Stimulated activated CD4-positive, alpha-beta T cell treated with anti-CD3 and anti-CD28 coated beads, Interleukin-1b, Interleukin-23, amount 100 ng/mL, for 4 hours (primary cell): ENCODE measurements around the gene CENPP.

Experiments used
- DNase-seq, 2 donors: peaks; one replicate each; pipeline ENCODE4 v3.0.0-alpha.2; 2020; ENCODE audit warnings: low read depth in 2 of 2

The CENPP gene

GRCh38 chr9:92325269-92325990, at the start of gene CENPP, which contains the start of gene NOL8:
Gene CENPP (plus strand): TSS chr9:92325953.
Gene NOL8 (minus strand): TSS chr9:92325350. CDS start chr9:92324161, 1,189 bp downstream.
- peak; percentile 70 to 75 for DNase-seq

GRCh38 chr9:92276331-92277032, 49.3 kb upstream of the CENPP start:
- no peak for DNase-seq

GRCh38 chr9:92278110-92278509, 47.6 kb upstream of the CENPP start:
- no peak for DNase-seq

- no peak for DNase-seq
Observed at GRCh38 chr9:92279302-92279701, 46.5 kb upstream of the CENPP start.

DNA sequence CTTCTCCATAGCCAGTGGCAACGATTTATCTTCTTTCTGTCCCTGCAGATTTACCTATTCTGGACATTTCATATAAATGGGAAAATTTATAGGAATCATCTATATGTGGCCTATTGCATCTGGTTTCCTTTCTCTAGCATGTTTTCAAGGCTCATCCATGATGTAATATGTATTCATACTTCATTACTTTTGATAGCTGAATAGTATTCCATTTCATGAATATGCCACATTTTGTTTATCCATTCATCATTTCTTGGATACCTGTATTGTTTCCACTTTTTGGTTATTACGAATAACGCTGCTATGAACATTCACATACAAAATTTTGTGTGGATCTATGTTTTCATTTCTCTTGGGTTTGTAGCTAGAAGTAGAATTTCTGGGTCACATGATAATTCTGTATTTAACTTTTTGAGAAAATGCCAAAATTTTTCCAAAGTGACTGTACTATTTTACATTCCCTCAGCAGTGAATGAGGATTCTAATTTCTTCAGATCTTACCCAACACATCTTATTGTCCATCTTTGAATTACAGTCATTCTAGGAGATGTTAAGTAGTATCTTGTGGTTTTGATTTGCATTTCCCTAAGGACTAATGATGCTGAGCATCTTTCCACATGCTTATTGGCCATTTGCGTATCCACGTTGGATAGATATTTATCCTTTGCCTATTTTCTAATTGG, 35.9 kb upstream of the CENPP start:
- DNase-seq, result no peak

- DNase-seq, result no peak
Observed at GRCh38 chr9:92290785-92291429, 34.8 kb upstream of the CENPP start.

GRCh38 chr9:92291577-92291976, 34.2 kb upstream of the CENPP start:
- DNase-seq, result no peak

DNA sequence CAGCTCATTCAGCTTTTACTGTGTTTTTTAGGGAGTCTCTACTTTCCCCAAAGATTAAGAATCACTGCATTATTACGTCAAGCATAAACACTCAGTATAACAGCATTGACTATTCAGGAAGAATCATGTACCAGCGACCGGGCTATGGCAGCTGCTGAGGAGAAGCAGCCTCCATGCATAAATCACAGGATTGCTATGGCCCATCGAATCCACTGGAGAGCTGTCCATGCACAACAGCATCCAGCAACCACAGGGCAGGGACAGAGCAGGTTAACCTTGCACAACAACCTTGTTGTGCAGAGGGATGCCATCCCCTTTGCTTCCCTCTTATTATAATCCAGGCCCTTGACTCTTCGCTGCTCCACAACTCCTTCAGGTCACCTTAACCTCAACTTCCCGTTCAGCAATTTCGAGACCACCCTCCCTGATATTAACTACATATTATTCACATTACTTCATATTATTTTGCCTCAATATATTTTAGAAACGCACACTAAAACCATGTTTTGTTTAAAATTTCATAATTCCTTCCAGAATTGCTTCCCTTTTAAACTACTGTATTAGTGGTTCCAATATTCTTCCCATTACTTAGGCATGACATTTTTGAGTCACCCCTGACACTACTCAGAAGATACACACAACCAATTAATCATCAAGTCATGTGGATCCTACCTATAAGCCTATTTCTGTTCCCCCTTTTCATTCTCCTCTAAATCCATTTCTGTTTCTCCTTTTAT, 33.2 kb upstream of the CENPP start:
- no peak for DNase-seq

DNA sequence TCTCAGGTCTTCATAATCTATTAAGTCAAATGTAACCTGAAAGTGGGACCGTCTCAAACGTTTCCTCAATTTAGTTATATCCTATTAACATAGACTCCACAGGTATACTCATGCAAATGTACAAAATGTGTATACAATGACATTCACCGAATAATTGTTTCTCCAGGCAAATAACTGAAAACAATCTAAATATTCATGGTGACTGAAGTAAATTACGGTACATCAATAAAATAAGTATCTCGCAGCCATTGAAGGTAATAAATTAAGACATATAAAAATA, 32.7 kb upstream of the CENPP start:
- no peak for DNase-seq

DNA sequence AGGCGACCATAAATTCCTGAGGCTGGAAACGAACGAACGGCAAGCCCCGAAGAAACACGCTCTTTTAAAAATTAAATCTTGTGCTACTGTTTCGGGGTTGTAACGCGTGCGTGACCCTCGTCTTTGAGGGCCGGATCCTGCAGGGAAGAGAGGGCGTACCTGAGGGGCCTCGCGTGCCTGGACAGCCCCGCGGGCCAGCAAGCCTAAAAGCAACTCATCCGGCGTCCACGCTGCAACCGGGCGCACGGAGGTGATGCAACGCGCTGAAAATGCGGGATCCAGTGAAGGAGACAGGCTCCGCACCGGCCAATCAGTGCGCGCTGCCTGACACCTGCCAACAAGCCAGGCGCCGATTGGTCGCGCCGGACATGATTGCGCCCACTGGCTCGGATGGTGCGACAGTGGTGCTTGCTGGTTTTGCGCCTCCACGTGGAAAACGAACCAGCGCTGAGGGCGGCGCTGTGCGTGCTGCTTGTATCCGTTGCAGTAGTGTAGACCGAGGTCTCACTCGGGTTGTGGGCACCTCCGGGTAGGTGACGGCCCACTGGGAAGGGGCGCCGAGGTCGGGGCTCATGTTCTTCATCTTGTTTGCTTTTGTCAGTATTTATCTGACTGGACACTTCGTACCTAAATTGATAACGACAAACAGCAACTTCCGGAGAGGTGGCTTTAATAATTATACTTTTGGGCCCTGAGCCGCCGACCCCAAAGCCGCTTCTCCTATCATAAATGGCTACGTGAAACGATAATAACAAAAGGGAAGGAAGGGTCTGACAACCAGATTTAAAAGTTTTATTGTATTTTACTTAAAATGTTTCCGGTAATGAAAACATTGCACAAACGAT, 32.1 kb upstream of the CENPP start, which contains the start of gene IARS1:
Gene IARS1, minus strand, starts transcription at position 246 of the 845 bp plus-strand sequence. CDS start 4,278 bp downstream, outside the sequence.
- DNase-seq, result peak; percentile 99 to 100

- DNase-seq, result no peak
Observed at GRCh38 chr9:92294297-92294676, 31.5 kb upstream of the CENPP start.

- DNase-seq, result no peak
Observed at GRCh38 chr9:92295240-92295790, 30.4 kb upstream of the CENPP start.

- no peak for DNase-seq
Observed at GRCh38 chr9:92295827-92296258, 29.9 kb upstream of the CENPP start.

DNA sequence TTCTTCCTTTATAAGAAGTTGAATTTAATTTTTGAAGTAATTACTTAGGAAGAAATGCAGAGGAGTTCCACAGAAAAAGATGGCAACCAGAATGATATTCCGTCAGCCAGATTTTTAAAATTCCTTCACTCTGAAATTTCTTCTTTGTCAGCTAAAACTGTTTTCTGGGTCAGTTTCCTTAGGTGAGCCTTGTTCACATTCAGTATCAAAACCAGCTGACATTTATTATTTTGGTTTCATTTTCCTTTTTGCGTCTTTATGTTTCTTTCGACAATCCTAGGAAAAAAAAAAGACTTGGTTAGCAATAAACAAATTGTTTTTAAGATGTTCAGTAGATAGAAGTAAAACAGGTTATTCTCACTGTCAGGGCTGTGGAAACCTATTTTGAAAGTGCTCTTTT, 28.1 kb upstream of the CENPP start:
- no peak for DNase-seq

GRCh38 chr9:92298036-92298435, 27.7 kb upstream of the CENPP start:
- DNase-seq, result no peak

- DNase-seq, result no peak
Observed at GRCh38 chr9:92299116-92299515, 26.6 kb upstream of the CENPP start.

- no peak for DNase-seq
Observed at GRCh38 chr9:92300936-92301335, 24.8 kb upstream of the CENPP start.

DNA sequence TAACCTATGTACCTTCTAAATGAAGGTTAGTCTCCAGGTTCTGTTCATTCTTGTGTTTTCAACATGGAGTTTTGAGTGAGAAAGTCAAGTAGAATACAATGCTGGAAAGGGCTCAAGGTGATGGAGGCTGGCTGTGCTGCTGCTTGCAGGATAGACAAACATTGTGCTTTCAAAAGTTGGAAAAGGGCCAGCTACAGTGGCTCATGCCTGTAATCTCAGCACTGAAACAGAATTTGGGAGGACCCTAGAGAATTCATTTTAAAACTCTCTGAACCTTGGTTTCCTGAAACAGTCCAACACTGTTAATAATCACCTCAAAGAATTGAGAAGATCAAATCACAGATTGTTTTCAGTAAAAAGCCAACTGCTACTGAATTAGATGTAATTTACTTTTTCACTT, 16.9 kb upstream of the CENPP start:
- DNase-seq, result no peak

DNA sequence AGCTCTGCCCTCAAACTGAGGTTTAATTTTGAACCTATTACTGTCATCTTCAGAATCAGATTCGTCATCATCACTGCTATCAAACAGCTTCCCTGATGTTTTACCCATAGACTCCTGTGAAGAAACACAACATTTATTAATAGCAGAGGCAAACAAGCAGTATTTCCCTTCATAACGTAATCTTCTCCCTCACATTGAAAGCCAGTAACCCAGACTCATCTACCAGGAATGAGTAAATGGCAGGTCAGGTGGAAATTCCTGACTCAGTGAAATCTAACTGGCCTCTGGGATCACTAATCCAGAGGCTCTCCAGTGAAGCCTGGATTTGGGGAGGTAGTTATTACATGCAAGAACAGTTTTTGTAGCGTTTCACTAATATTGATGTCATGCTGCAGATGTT, 15.2 kb upstream of the CENPP start:
- DNase-seq, result no peak

DNA sequence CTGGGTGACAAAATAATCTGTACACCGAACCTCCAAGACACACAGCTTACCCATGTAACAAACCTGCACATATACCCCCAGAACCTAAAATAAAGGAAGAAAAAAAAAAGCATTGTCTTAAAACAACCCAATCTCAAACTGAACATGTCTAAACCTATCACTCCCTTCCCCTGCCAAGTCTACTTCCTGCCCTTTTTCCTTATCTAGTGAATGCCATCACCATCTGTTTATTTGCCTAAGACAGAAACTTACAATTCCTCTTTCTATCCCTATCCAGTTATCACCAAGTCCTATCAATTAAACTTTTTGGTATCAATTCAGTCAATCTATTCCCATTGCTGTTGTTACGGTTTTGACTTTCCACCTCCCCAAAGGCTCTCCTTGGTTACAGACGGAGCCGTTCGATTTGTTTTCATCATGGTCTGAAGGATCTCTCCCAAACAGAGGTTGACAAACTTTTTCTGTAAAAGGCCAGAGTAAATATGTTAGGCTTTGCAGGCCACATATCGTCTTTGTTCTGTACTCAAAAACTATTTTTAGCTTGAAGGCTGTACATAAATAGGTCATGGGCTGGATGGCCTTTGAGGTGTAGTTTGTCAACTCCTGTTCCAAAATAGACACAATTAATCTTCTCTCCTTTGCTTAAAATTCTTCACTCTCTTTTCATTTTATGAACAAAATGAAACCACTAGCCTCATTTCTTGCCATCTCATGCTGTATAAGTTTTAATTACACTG, 12.7 kb upstream of the CENPP start:
- no peak for DNase-seq
